ENCODE data around the gene NTN5.
"Not testable (repeated sequence)": the region's sequence is repeated elsewhere in the genome, so short reads cannot be mapped to it uniquely, and the experiment has no call there.

Gene NTN5

DNA sequence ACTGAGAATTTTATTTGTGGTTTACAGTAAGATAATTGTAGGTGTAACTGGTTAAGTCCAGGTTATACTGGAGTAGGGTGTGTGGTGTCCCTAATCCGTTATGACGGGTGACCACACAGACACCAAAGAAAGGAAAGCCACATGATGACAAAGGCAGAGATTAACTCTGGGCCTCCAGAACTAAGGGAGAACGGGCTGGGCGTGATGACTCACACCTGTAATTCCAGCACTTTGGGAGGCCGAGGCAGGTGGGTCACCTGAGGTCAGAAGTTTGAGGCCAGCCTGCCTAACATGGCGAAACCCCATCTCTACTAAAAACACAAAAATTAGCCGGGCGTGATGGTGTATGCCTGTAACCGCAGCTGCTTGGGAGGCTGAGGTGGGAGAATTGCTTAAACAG, 12.8 kb upstream of the NTN5 start:
- H3K36me3 ChIP-seq (replicated peaks): no peaks in the 10 kb centered on the region
- no peaks in the 10 kb centered on the region for H3K27me3 ChIP-seq (ENCODE audit: low read depth)
- H3K4me1 ChIP-seq: peaks cover 15% of the 10 kb centered on the region
- H3K9me3 ChIP-seq: no peaks in the 10 kb centered on the region
- peak; percentile 19 to 34 for DNase-seq (ENCODE audit: low spot score in 2 of 2)
- no peak overlapping the region for H3K4me3 ChIP-seq
- in situ Hi-C loops (cut with MboI; ENCODE audit: low sequenced_read_pairs): no loop called here

DNA sequence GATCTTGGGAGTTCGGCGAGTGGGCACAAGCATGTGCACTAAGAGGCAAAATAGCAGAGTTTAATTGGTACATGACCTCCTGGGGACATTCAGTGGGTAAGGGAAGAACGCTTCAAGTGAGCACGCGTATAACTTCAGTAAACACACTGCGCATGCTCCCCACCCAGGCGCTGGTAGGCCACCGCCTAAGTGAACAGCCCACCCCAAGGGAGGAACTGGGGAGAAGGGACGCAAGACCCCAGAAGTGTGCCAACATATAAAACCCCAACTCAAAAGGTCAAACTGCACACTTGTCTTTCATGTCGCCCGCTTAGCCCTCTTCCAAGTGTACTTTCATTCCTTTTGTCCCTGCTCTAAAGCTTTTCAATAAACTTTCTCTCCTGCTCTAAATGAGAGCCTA, 10.5 kb upstream of the NTN5 start:
- Histone ChIP-seq H3K9me3 (no peaks in the 10 kb centered on the region), H3K36me3 (replicated peaks) (no peaks in the 10 kb centered on the region), H3K4me3 (no peak overlapping the region), H3K4me1 (peaks cover 15% of the 10 kb centered on the region), H3K27me3 (ENCODE audit: low read depth) (no peaks in the 10 kb centered on the region)
- no peak for DNase-seq (ENCODE audit: low spot score in 2 of 2)
- in situ Hi-C loops (cut with MboI; ENCODE audit: low sequenced_read_pairs): no loop called here

DNA sequence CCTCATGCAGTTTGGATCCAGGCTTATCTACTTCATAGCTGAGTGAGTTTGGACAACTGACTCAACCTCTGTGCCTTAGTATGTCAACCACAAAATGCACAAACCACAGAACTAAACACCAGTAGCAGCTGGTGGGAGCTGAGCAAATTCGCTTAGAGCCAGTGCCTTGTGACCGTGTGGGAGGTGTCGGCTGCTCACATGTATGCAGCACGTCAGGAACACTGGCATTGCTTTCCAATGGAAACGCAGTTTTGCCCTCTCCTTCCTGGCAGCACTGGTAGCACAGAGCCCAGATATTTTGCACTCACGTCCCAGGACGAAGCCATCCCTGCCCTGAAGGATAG, 8.3 kb upstream of the NTN5 start:
- H3K36me3 ChIP-seq (replicated peaks): no peaks in the 10 kb centered on the region
- H3K4me1 ChIP-seq: peaks cover 15% of the 10 kb centered on the region
- no peaks in the 10 kb centered on the region for H3K9me3 ChIP-seq
- H3K27me3 ChIP-seq (ENCODE audit: low read depth): no peaks in the 10 kb centered on the region
- no peak overlapping the region for H3K4me3 ChIP-seq
- no peak for DNase-seq (ENCODE audit: low spot score in 2 of 2)
- in situ Hi-C loops (cut with MboI; ENCODE audit: low sequenced_read_pairs): no loop called here

DNA sequence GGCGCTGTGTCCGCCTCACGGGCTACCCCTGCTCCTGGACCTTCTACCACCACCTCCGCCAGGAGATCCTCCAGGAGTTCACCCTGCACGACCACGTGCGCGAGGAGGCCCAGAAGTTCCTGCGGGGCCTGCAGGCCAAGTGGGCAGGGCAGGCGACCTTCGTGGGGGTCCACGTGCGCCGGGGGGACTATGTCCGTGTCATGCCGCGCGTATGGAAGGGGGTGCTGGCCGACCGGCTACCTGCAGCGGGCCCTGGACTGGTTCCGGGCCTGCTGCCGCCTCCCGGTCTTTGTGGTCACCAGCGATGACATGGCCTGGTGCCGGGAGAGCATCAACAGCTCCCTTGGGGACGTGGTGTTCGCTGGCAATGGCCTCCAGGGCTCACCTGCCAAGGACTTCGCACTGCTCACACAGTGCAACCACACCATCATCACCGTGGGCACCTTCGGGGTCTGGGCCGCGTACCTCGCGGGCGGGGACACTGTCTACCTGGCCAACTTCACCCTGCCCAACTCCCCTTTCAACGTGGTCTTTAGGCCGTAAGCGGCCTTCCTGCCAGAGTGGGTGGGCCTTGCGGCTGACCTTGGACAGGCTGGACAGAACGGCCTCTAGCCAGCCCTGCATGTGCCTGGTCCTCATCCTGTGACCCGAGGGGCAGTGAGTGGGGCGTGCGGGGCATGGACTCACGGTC, 7.8 kb upstream of the NTN5 start:
- in situ Hi-C loops (cut with MboI; ENCODE audit: low sequenced_read_pairs): no loop called here
- Histone ChIP-seq H3K4me1 (peaks cover 14% of the 10 kb centered on the region), H3K4me3 (no peak overlapping the region), H3K36me3 (replicated peaks) (no peaks in the 10 kb centered on the region), H3K27me3 (ENCODE audit: low read depth) (no peaks in the 10 kb centered on the region), H3K9me3 (no peaks in the 10 kb centered on the region)
- no peak for DNase-seq (ENCODE audit: low spot score in 2 of 2)

DNA sequence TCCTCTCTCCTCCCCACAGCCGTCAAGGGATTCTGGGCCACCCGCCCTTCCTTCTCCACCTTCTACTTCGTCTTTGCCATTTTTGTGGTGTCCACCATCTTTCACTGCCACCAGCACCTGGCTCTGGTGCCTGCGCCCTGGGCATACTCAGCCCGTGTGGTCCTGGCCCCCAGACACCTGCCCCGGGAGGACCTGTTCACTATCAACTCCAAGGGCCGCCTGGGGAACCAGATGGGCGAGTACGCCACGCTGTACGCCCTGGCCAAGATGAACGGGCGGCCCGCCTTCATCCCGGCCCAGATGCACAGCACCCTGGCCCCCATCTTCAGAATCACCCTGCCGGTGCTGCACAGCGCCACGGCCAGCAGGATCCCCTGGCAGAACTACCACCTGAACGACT, 7.2 kb upstream of the NTN5 start:
- H3K27me3 ChIP-seq (ENCODE audit: low read depth); H3K36me3 ChIP-seq (replicated peaks); in situ Hi-C loops (cut with MboI; ENCODE audit: low sequenced_read_pairs); H3K4me3 ChIP-seq; H3K9me3 ChIP-seq; DNase-seq (ENCODE audit: low spot score in 2 of 2); H3K4me1 ChIP-seq: not testable (repeated sequence)

DNA sequence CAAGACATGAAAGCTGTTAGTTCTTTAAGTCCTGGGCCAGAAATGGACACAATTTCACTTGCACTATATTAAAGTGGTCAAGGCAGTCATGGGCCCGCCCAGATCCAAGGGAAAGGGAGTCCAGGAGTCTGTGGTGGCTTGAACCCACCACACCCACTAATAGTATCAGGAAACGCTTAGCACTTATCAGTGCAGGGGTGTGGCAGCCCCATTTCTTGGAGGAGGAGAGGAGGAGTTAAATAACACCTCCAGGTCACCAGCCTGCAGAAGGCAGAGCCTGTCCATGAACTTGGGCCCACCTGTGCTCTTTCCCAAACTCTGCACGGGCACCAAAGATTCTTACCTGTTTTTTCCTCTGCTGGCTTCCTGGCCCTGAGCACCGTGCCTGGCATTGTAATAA, 5.4 kb upstream of the NTN5 start:
- H3K27me3 ChIP-seq (ENCODE audit: low read depth): no peaks in the 10 kb centered on the region
- DNase-seq (ENCODE audit: low spot score in 2 of 2): no peak
- no peak overlapping the region for H3K4me3 ChIP-seq
- no peaks in the 10 kb centered on the region for H3K36me3 ChIP-seq (replicated peaks)
- in situ Hi-C loops (cut with MboI; ENCODE audit: low sequenced_read_pairs): no loop called here
- H3K9me3 ChIP-seq: no peaks in the 10 kb centered on the region
- peaks cover 2% of the 10 kb centered on the region; the same call in 1 of the 2 replicates for H3K4me1 ChIP-seq

DNA sequence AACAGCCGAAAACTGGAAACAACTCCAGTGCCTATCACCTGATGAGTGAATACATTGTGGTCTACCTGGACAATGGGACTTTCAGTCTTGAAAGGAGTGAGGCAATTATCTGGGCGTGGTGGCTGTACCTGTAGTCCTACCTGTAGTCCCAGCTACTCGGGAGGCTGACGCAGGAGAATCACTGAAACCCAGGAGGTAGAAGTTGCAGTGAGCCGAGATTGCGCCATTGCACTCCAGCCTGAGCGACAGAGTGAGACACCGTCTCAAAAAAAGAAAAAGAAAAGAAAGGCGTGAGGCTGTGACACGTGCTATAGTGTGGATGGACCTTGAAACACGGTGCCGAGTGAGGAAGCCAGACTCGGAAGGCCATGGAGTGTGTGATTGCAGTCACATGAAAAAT, 4.1 kb upstream of the NTN5 start:
- in situ Hi-C loops (cut with MboI; ENCODE audit: low sequenced_read_pairs): no loop called here

DNA sequence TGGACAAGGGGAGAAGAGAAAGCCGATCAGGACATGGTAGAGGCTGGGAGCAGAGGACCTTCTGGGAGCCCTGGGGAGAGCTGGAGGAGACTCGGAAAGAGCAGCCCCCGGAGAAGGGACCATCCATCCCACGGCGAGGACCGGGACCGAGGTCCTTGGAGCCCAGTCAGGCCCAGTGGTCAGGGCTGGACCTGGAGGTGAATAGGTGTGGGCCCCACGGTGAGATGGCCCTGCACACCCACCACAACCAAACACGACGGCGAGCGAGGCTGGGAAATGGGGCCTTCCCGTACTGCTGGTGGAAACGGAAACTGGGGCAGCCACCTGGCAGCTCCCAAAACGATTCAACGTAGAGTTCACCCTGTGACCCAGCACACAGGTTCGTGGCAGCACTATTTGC, 3.7 kb upstream of the NTN5 start:
- H3K4me3 ChIP-seq: no peak overlapping the region
- H3K4me1 ChIP-seq: peaks cover 2% of the 10 kb centered on the region; the same call in 1 of the 2 replicates
- DNase-seq (ENCODE audit: low spot score in 2 of 2): no peak
- H3K9me3 ChIP-seq: no peaks in the 10 kb centered on the region
- no peaks in the 10 kb centered on the region for H3K36me3 ChIP-seq (replicated peaks)
- no peaks in the 10 kb centered on the region for H3K27me3 ChIP-seq (ENCODE audit: low read depth)
- in situ Hi-C loops (cut with MboI; ENCODE audit: low sequenced_read_pairs): no loop called here

More for the DNA sequence above, 4.1 kb upstream of the NTN5 start:
- no peaks in the 10 kb centered on the region for H3K27me3 ChIP-seq (ENCODE audit: low read depth)
- no peak for DNase-seq (ENCODE audit: low spot score in 2 of 2)
- H3K36me3 ChIP-seq (replicated peaks): no peaks in the 10 kb centered on the region
- H3K4me3 ChIP-seq: no peak overlapping the region
- H3K4me1 ChIP-seq: peaks cover 2% of the 10 kb centered on the region; the same call in 1 of the 2 replicates
- no peaks in the 10 kb centered on the region for H3K9me3 ChIP-seq

DNA sequence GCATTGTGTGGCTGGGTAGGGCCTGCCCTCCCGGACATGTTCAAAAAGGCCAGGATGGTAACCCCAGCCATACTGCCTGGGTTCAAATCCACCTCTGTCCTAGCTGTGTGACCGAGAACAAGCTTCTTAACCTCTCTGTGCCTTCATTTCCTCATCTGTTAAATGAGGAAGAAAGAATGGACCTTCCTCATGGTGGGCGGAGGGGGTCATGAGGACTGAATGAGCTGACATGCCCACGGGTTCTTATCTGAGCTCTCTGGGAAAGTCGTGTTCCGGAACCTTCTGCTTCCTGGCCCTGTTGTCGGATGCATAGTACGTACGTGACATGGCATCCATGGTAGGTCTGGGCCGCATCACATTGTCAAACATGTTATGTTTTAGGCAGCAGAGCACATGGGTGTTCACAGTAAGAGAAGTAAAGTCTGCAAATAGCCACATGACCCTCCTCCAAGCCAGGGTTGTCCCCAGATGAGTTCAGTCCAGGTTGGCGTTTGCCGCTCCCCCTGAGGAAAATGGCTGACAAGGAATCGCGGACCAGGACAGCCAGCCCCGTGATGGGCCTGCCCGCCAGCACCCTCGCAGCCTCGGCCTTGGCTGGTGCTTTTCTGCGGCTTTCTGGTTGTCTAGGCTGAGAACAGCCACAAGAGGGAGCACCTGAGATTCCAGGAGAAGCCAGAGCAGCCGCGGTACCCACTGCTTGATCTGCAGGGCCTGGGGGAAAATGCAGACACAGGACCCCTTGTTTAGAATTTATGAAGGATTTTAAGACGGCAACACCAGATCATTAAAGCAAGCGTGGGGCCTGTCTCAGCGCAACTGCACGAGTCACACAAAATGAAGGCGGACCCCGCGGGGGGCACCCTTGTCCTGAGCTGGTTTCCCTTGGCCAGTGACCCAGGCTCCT, 2.4 kb upstream of the NTN5 start:
- Histone ChIP-seq H3K36me3 (replicated peaks) (no peaks in the 10 kb centered on the region), H3K9me3 (no peaks in the 10 kb centered on the region), H3K4me3 (no peak overlapping the region), H3K4me1 (peaks cover 2% of the 10 kb centered on the region; the same call in 1 of the 2 replicates), H3K27me3 (ENCODE audit: low read depth) (no peaks in the 10 kb centered on the region)
- in situ Hi-C loops (cut with MboI; ENCODE audit: low sequenced_read_pairs): no loop called here
- DNase-seq (ENCODE audit: low spot score in 2 of 2): peak; percentile 81 to 91

DNA sequence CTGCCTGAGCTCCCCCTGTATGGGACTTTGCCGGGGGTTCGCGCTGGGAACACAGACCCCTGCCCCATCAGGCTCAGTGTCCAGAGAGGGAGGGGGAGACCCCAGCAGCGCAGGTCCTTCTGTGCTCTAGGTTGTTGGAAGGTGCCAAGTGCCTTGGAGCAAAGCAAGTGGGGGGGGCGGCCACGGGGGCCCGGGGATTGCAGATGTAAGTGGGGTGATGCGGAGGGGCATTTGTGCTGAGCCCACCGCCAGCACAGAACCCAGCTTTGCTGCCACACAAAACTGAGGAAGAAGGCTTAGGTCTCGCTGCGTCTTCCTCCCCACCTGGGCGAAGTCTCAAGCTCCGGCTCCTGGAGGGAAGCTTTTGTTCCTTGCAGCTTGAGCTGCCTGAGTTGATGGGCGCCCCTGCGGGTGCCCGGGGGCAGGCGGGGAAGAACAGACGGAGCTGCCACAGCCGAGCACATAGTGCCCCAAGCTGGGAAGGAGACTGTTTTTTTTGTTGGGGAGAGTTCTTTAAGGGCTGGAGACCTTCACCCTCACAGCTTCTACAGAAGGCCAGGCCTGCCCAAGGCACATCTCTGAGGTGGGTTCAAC, 1.5 kb upstream of the NTN5 start:
- Histone ChIP-seq H3K9me3 (no peaks in the 10 kb centered on the region), H3K36me3 (replicated peaks) (no peaks in the 10 kb centered on the region), H3K27me3 (ENCODE audit: low read depth) (no peaks in the 10 kb centered on the region), H3K4me3 (no peak overlapping the region), H3K4me1 (peaks cover 2% of the 10 kb centered on the region; the same call in 1 of the 2 replicates)
- in situ Hi-C loops (cut with MboI; ENCODE audit: low sequenced_read_pairs): no loop called here
- DNase-seq (ENCODE audit: low spot score in 2 of 2): no peak

DNA sequence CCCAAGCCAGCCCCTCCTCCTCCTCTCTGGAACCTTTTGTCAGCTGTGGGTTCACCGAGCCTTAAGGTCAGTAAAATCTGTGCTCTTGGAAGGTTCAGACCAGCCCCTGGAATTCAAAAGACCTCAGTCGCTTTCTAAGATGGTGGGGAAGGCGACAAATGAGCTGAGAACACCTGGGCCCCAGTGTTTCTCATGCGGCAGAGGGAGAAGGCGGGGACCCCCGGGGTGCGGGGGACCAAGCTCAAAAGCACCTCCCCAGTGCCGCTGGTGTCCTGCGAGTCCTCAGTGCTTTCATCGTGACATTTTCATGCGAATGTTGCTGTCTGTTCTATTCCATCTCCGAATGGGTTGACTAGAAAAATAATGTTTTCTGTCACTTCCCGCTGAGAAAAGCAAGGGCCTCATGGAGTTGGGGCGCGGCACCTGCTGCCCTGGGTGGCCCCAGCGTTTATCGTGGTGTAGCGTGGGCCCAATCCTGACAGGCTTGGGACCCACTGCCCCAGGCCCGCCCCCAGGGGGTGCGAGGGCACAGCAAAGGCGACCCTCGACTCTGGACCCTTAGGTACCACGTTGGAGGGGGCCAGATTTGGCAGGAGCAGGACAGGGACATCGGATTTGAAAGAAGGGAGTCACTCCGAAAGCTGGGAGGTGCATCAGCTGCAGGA, 751 bp upstream of the NTN5 start:
- Histone ChIP-seq H3K4me3 (no peak overlapping the region), H3K9me3 (no peaks in the 10 kb centered on the region), H3K27me3 (ENCODE audit: low read depth) (no peaks in the 10 kb centered on the region), H3K4me1 (peaks cover 2% of the 10 kb centered on the region; the same call in 1 of the 2 replicates), H3K36me3 (replicated peaks) (no peaks in the 10 kb centered on the region)
- in situ Hi-C loops (cut with MboI; ENCODE audit: low sequenced_read_pairs): no loop called here
- DNase-seq (ENCODE audit: low spot score in 2 of 2): no peak

DNA sequence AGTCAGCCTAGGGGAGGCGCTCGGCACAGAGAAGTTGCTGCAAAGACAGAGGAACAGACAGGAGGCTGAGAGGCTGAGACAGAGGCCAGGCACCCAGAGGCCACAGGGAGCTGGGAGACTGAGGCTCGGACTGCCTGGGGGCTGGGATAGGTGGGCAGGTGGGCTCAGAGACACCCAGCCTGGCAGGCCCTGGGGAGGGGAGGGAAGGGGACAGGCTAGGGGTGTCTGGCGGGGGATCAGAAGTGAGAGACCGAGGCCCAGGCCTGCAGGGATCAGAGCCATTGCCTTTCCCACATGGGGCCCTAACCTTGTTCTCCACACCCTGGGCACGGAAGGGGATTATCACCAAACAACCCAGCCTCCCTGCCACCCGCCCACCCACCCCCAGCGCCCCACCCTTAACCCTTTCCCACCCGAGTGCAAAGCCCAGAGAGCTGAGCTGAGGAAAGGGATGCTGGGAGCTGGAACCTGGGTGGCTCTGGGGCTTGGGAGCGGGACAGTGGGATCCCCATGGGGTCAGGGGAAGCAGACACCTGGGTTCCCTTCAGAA, 1.3 kb downstream of the NTN5 start:
- no peaks in the 10 kb centered on the region for H3K36me3 ChIP-seq (replicated peaks)
- H3K27me3 ChIP-seq (ENCODE audit: low read depth): no peaks in the 10 kb centered on the region
- in situ Hi-C loops (cut with MboI; ENCODE audit: low sequenced_read_pairs): no loop called here
- H3K4me1 ChIP-seq: peaks cover 2% of the 10 kb centered on the region; the same call in 1 of the 2 replicates
- no peak overlapping the region for H3K4me3 ChIP-seq
- H3K9me3 ChIP-seq: no peaks in the 10 kb centered on the region
- DNase-seq (ENCODE audit: low spot score in 2 of 2): no peak

DNA sequence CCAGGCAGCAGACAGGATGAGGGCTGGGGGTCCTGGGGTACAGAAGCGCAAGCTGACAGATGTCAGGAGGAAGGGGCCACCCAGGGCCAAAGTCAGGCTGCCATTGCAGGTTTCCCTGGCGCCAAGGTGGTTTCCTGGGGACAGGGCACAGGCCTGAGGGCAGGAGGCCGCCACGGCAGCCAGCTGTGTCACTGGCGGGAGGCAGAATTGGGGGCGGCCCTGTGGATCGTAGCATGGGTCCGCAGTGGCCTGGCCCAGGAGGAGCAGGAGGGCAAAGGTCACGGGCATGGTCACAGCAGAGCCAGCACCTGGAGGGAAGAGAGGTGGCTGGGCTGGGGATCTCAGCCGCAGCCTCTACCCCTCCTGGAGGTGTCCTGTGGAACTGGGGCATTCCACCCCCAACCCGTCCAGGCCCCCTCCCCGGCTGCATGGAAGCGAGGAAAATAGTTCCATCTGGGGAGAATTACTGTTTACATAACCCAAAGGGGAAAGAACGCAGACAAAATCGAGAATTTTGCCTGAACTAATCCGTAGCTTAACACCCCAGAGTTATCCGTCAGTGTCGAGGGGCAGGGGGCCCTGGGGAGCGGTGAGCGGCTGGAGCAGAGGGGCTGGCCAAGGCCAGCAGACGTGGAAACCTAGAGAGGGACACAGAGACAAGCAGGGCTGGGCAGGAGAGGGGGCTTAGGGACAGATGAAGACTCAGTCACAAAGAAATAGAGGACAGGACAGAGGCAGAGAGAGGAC, 1.9 kb downstream of the NTN5 start:
- Histone ChIP-seq H3K27me3 (ENCODE audit: low read depth) (no peaks in the 10 kb centered on the region), H3K4me1 (peaks cover 2% of the 10 kb centered on the region; the same call in 1 of the 2 replicates), H3K4me3 (no peak overlapping the region), H3K9me3 (no peaks in the 10 kb centered on the region), H3K36me3 (replicated peaks) (no peaks in the 10 kb centered on the region)
- in situ Hi-C loops (cut with MboI; ENCODE audit: low sequenced_read_pairs): no loop called here
- DNase-seq (ENCODE audit: low spot score in 2 of 2): no peak
